Measurements from ENCODE around the gene GARIN5A.

GRCh38 chr19:50460161-50460765 lies 16.4 kb downstream of the GARIN5A start:
- TF ChIP-seq CTCF (IDR thresholded peaks at IDR 0.05) (no peak), POLR2A (IDR thresholded peaks at IDR 0.05) (no peak)

All from heart left ventricle (tissue), 13 donors.